Astrocyte (in vitro differentiated cells and primary cell): ENCODE results near the gene TBC1D2B. TPM values are rescaled to one million over a fixed set of nuclear protein-coding genes. Genes with fewer than 3 reads are reported as not detected.

ENCODE experiments used
- DNase-seq: peaks from one replicate; pipeline ENCODE4 v3.0.0-alpha.2; 2010; ENCODE audit warnings: low read depth
- FAIRE-seq: peaks from 2 replicates; lab custom pipeline; 2011; peaks lifted over from hg19 to GRCh38; lab: Jason Lieb, UNC
- H2AFZ ChIP-seq: 2 replicates; pipeline ENCODE4 v1.6.0; 2012; ENCODE audit warnings: low read depth, low read length, inconsistent platforms
- H3K27ac ChIP-seq: 2 replicates; pipeline ENCODE4 v1.5.1; 2011; ENCODE audit warnings: low read depth, low read length, inconsistent platforms
- H3K27me3 ChIP-seq: 2 replicates; pipeline ENCODE4 v1.6.0; 2011; ENCODE audit warnings: low read length, inconsistent platforms; ENCODE audit not compliant: insufficient read depth
- H3K36me3 ChIP-seq: 2 replicates; pipeline ENCODE4 v1.5.1; 2011; ENCODE audit warnings: low read length, inconsistent platforms; ENCODE audit not compliant: insufficient read depth
- H3K4me1 ChIP-seq: 2 replicates; pipeline ENCODE4 v1.5.1; 2011; ENCODE audit warnings: low read length, inconsistent platforms; ENCODE audit not compliant: insufficient read depth
- H3K4me2 ChIP-seq: 2 replicates; pipeline ENCODE4 v1.6.0; 2012; ENCODE audit warnings: low read length, inconsistent platforms
- H3K4me3 ChIP-seq: 2 replicates; pipeline ENCODE4 v1.5.1; 2011; ENCODE audit warnings: low read depth, mild to moderate bottlenecking, low read length, inconsistent platforms; ENCODE audit not compliant: insufficient read depth
- H3K79me2 ChIP-seq: 2 replicates; pipeline ENCODE4 v1.6.0; 2012; ENCODE audit warnings: mild to moderate bottlenecking, low read length, inconsistent platforms; ENCODE audit not compliant: insufficient read depth
- H3K9ac ChIP-seq: 2 replicates; pipeline ENCODE4 v1.6.0; 2012; ENCODE audit warnings: mild to moderate bottlenecking, low read length, inconsistent platforms
- H3K9me3 ChIP-seq: 2 replicates; pipeline ENCODE4 v1.5.1; 2012; ENCODE audit warnings: low read depth, mild to moderate bottlenecking, low read length, inconsistent platforms; ENCODE audit not compliant: insufficient read depth
- H4K20me1 ChIP-seq: 2 replicates; pipeline ENCODE4 v1.6.0; 2012; ENCODE audit warnings: low read length, inconsistent platforms; ENCODE audit not compliant: insufficient read depth
- H3K27ac Mint-ChIP-seq: one replicate; pipeline ENCODE4 v1.8.0; 2021; ENCODE audit warnings: mild to moderate bottlenecking, mixed read lengths; ENCODE audit not compliant: unreplicated experiment
- H3K27me3 Mint-ChIP-seq: one replicate; pipeline ENCODE4 v1.8.0; 2021; ENCODE audit warnings: low read depth, mixed read lengths; ENCODE audit not compliant: unreplicated experiment
- H3K36me3 Mint-ChIP-seq: one replicate; pipeline ENCODE4 v1.8.0; 2021; ENCODE audit warnings: low read depth, mixed read lengths; ENCODE audit not compliant: unreplicated experiment
- H3K4me1 Mint-ChIP-seq: one replicate; pipeline ENCODE4 v1.8.0; 2021; ENCODE audit warnings: low read depth, mixed read lengths; ENCODE audit not compliant: unreplicated experiment
- H3K4me3 Mint-ChIP-seq: one replicate; pipeline ENCODE4 v1.8.0; 2021; ENCODE audit warnings: mild to moderate bottlenecking, moderate library complexity, mixed read lengths; ENCODE audit not compliant: unreplicated experiment
- H3K9me3 Mint-ChIP-seq: one replicate; pipeline ENCODE4 v1.8.0; 2021; ENCODE audit warnings: mild to moderate bottlenecking, mixed read lengths; ENCODE audit not compliant: unreplicated experiment
- EZH2 ChIP-seq: IDR thresholded peaks from 2 replicates; pipeline ENCODE4 v1.6.1; 2012; ENCODE audit warnings: mild to moderate bottlenecking, low read length, inconsistent platforms; ENCODE audit not compliant: insufficient read depth
- total RNA-seq: library from RNA; stranded (reverse); gene quantifications from 2 replicates; pipeline ENCODE4 v1.2.1, GENCODE V29; 2021
- TF ChIP-seq, protein P1 (sequence below): IDR thresholded peaks from 2 replicates; pipeline ENCODE4 v1.5.1; 2011; ENCODE audit warnings: low read depth, mild to moderate bottlenecking, inconsistent platforms, low read length, moderate library complexity; ENCODE audit not compliant: insufficient read depth

TBC1D2B gene
- total RNA-seq, 1 donor from 2014 or later: 21.3 TPM

DNA sequence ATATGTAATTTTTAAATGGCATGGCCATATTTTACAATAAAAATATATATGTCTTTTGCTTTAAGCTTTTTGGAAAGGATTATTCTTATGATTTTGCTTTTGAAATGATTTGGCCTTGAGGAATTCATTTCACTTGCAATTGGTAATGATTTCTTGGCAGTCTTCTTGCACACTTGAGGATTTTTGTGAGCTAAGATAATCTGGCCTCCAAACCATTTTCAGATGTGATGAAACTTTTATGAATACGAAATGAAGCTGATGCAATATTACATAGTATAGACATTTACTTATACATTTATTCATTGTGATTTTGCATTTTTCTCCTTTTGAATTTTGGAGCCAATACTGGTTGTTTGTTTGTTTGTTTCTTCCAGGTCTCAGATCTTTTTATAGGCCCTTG, 8.4 kb upstream of the TBC1D2B start:
- H3K36me3 ChIP-seq: no peaks in the 10 kb centered on the region
- H3K27ac ChIP-seq: no peak overlapping the region
- DNase-seq (peak; percentile 69), FAIRE-seq (no peak)
- TF ChIP-seq EZH2: no peak
- TF ChIP-seq, protein P1, sequence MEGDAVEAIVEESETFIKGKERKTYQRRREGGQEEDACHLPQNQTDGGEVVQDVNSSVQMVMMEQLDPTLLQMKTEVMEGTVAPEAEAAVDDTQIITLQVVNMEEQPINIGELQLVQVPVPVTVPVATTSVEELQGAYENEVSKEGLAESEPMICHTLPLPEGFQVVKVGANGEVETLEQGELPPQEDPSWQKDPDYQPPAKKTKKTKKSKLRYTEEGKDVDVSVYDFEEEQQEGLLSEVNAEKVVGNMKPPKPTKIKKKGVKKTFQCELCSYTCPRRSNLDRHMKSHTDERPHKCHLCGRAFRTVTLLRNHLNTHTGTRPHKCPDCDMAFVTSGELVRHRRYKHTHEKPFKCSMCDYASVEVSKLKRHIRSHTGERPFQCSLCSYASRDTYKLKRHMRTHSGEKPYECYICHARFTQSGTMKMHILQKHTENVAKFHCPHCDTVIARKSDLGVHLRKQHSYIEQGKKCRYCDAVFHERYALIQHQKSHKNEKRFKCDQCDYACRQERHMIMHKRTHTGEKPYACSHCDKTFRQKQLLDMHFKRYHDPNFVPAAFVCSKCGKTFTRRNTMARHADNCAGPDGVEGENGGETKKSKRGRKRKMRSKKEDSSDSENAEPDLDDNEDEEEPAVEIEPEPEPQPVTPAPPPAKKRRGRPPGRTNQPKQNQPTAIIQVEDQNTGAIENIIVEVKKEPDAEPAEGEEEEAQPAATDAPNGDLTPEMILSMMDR: no peak
- H3K36me3 Mint-ChIP-seq: no peaks in the 10 kb centered on the region
- no peak overlapping the region for H3K4me3 Mint-ChIP-seq
- no peaks in the 10 kb centered on the region for H3K27me3 ChIP-seq
- no peaks in the 10 kb centered on the region for H3K79me2 ChIP-seq
- H3K9me3 Mint-ChIP-seq: no peaks in the 10 kb centered on the region
- no peaks in the 10 kb centered on the region for H4K20me1 ChIP-seq
- no peak overlapping the region for H2AFZ ChIP-seq
- H3K27ac Mint-ChIP-seq: no peak overlapping the region
- no peak overlapping the region for H3K4me2 ChIP-seq
- no peaks in the 10 kb centered on the region for H3K4me1 ChIP-seq
- H3K4me1 Mint-ChIP-seq: peaks cover 2% of the 10 kb centered on the region
- no peak overlapping the region for H3K9ac ChIP-seq
- H3K9me3 ChIP-seq: no peaks in the 10 kb centered on the region
- H3K27me3 Mint-ChIP-seq: peaks cover 29% of the 10 kb centered on the region
- H3K4me3 ChIP-seq: no peak overlapping the region

DNA sequence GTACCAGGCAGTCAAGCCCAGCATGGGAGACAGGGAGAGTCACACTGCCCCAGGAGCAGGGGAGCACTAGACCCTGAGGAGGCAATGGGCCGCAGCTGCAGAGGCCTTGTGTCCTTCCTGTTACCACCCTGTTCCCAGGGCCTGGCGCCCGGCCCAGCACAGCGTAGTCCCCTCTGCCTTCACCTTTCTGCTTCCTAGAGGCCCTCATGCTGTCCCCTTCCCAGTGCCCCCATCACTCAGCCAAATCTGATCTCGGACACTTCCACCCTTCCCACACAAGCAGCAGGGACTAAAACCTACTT, 6.9 kb upstream of the TBC1D2B start:
- no peak overlapping the region for H2AFZ ChIP-seq
- H3K36me3 Mint-ChIP-seq: no peaks in the 10 kb centered on the region
- no peak overlapping the region for H3K4me3 Mint-ChIP-seq
- no peaks in the 10 kb centered on the region for H3K27me3 ChIP-seq
- H3K27ac Mint-ChIP-seq: no peak overlapping the region
- no peaks in the 10 kb centered on the region for H3K4me1 Mint-ChIP-seq
- no peak overlapping the region for H3K27ac ChIP-seq
- no peaks in the 10 kb centered on the region for H4K20me1 ChIP-seq
- H3K4me2 ChIP-seq: no peak overlapping the region
- TF ChIP-seq, protein P1: no peak
- no peak for TF ChIP-seq EZH2
- H3K9ac ChIP-seq: no peak overlapping the region
- no peak for DNase-seq
- H3K27me3 Mint-ChIP-seq: peaks cover 22% of the 10 kb centered on the region
- H3K9me3 Mint-ChIP-seq: no peaks in the 10 kb centered on the region
- no peak overlapping the region for H3K4me3 ChIP-seq
- H3K79me2 ChIP-seq: no peaks in the 10 kb centered on the region
- no peaks in the 10 kb centered on the region for H3K4me1 ChIP-seq
- H3K36me3 ChIP-seq: no peaks in the 10 kb centered on the region
- H3K9me3 ChIP-seq: no peaks in the 10 kb centered on the region
- FAIRE-seq: no peak

DNA sequence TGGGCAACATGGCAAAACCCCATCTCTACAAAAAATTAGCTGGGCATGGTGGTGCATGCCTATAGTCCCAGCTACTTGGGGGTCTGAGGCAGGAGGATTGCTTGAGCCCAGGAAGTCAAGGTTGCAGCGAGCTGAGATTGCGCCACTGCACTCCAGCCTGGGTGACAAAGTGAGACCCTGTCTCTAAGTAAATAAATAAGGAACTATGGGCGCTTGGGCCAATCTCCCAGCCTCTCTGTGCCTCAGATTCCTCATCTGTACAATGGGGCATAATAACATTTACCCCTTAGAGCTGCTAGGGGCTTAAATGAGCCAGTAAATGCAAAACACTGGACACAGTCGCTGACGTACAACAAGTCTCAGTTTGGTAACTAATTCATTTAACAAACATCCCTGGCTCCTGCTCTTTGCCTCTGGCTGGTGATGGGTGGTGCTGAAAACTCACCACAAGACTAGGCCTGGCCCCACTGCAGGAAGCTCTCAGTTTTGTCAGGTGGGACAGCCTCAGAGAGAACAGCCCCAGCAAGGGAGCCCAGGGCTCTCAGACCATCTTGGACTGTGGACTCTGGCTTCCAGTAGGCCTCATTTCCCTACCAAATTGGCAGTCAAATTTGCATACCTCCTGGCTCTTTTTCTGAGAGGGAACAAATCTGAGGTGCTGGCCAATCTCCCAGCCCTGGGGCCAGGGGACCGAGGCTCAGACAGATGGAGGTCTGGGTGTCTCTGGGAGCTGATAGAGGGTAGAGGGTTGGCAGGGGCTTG, 6.4 kb upstream of the TBC1D2B start:
- Mint-ChIP-seq H3K4me3 (no peak overlapping the region), H3K36me3 (no peaks in the 10 kb centered on the region), H3K27ac (no peak overlapping the region), H3K27me3 (peaks cover 21% of the 10 kb centered on the region), H3K4me1 (no peaks in the 10 kb centered on the region), H3K9me3 (no peaks in the 10 kb centered on the region)
- no peak for DNase-seq
- Histone ChIP-seq H4K20me1 (no peaks in the 10 kb centered on the region), H3K9ac (no peak overlapping the region), H2AFZ (no peak overlapping the region), H3K36me3 (no peaks in the 10 kb centered on the region), H3K4me1 (no peaks in the 10 kb centered on the region), H3K4me2 (no peak overlapping the region), H3K27ac (no peak overlapping the region), H3K79me2 (no peaks in the 10 kb centered on the region), H3K9me3 (no peaks in the 10 kb centered on the region), H3K4me3 (no peak overlapping the region), H3K27me3 (no peaks in the 10 kb centered on the region)
- FAIRE-seq: no peak
- TF ChIP-seq, protein P1: no peak
- no peak for TF ChIP-seq EZH2
